GM21825 (cell line): ENCODE results near the gene CBY1.

ENCODE experiments used
- ATAC-seq: cut with Tn5 transposase; IDR thresholded peaks from one replicate; pipeline ENCODE4 v1.9.1; 2021; ENCODE audit warnings: mild to moderate bottlenecking, moderate library complexity; ENCODE audit not compliant: unreplicated experiment

Gene CBY1

GRCh38 chr22:38719196-38719595 lies 62.8 kb downstream of the CBY1 start:
- ATAC-seq = no peak

- ATAC-seq = no peak
These were observed 63.9 kb downstream of the CBY1 start for GRCh38 chr22:38720350-38720749.

- no peak for ATAC-seq
These were observed 65.1 kb downstream of the CBY1 start for GRCh38 chr22:38721551-38721950.
